AG04450 (cell line): ENCODE results near the gene TANGO6. TPM values are rescaled to one million over a fixed set of nuclear protein-coding genes. Genes with fewer than 3 reads are reported as not detected.
"Not testable (repeated sequence)": the region's sequence is repeated elsewhere in the genome, so short reads cannot be mapped to it uniquely, and the experiment has no call there.

Source experiments
- CTCF ChIA-PET: fragments of 300-600, 350-600 bp; formaldehyde crosslinking; extraction: SDS; loops from one replicate; lab custom pipeline; 2022; ENCODE audit warnings: antibody characterized with exemption, inconsistent platforms; lab: Charles Lee
- POLR2A ChIA-PET: fragments of 350-600 bp; formaldehyde crosslinking; extraction: SDS; loops from one replicate; lab custom pipeline; 2021; ENCODE audit warnings: antibody characterized with exemption, inconsistent platforms; lab: Yijun Ruan, JAX
- DNase-seq: peaks from one replicate; pipeline ENCODE4 v3.0.0-alpha.2; 2011; ENCODE audit warnings: low read depth, low spot score
- H3K27ac ChIP-seq: one replicate; pipeline ENCODE4 v1.5.1; 2012; ENCODE audit warnings: low read depth, low read length, control low read depth
- H3K27me3 ChIP-seq: one replicate; pipeline ENCODE4 v1.6.0; 2012; ENCODE audit warnings: low read length; ENCODE audit not compliant: control insufficient read depth, insufficient read depth
- H3K4me3 ChIP-seq: 2 replicates; pipeline ENCODE4 v1.5.1; 2011; ENCODE audit warnings: mild to moderate bottlenecking, low read depth, low read length, control low read depth
- H3K9me3 ChIP-seq: 2 replicates; pipeline ENCODE4 v1.5.1; 2012; ENCODE audit warnings: low read length; ENCODE audit not compliant: control insufficient read depth, insufficient read depth
- CTCF ChIP-seq: IDR thresholded peaks from 2 replicates; pipeline ENCODE4 v1.5.1; 2011; ENCODE audit warnings: low read depth, low read length, control low read depth, inconsistent platforms
- polyA plus RNA-seq: library from polyadenylated mRNA; depleted of rRNA; stranded (reverse); fragments of >200 nt; gene quantifications from 2 replicates; pipeline ENCODE4 v1.2.3, GENCODE V29; 2011

Gene TANGO6
- polyA plus RNA-seq, 1 experiment = 11.6 TPM

- CTCF ChIA-PET = interaction anchor here (0.7 kb wide), 2 partner anchors 8 to 80 kb away, joined by 3 to 4 read pairs; no protein-coding TSS in a partner anchor
- DNase-seq = no peak
- no peaks in the 10 kb centered on the region for H3K9me3 ChIP-seq
- POLR2A ChIA-PET = no interaction called here
- no peak overlapping the region for H3K27ac ChIP-seq
- TF ChIP-seq CTCF = no peak
- H3K4me3 ChIP-seq = no peak overlapping the region
- H3K27me3 ChIP-seq = no peaks in the 10 kb centered on the region
Measured at GRCh38 chr16:69056421-69056820, 213.1 kb downstream of the TANGO6 start.

GRCh38 chr16:69057400-69058378 is 214.4 kb downstream of the TANGO6 start:
- Histone ChIP-seq H3K4me3 (no peak overlapping the region), H3K27me3 (no peaks in the 10 kb centered on the region), H3K27ac (peak overlapping the region; percentile 69), H3K9me3 (no peaks in the 10 kb centered on the region)
- ChIA-PET POLR2A (interaction anchor here (0.5 kb wide), 1 partner anchor 8 kb away, joined by 4 read pairs; no protein-coding TSS in a partner anchor), CTCF (interaction anchor here (0.7 kb wide), 1 partner anchor 68 kb away, joined by 3 read pairs; no protein-coding TSS in a partner anchor)
- TF ChIP-seq CTCF = no peak
- no peak for DNase-seq

DNA sequence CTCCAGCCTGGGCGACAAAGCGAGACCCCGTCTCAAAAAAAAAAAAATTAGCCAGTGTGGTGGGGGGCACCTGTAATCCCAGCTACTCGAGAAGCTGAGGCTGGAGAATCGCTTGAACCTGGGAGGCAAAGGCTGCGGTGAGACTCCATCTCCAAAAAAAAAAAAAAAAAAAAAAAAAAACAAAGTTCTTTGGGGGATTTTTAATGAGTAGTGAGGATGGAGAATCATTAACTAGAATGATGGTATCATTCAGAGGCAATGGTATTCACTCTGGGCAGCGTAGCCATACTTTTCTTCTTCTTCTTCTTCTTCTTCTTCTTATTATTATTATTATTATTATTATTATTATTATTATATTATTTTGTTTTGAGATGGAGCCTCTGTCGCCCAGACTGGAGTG is 220.2 kb downstream of the TANGO6 start:
- not testable (repeated sequence) for H3K27me3 ChIP-seq, DNase-seq, H3K27ac ChIP-seq

DNA sequence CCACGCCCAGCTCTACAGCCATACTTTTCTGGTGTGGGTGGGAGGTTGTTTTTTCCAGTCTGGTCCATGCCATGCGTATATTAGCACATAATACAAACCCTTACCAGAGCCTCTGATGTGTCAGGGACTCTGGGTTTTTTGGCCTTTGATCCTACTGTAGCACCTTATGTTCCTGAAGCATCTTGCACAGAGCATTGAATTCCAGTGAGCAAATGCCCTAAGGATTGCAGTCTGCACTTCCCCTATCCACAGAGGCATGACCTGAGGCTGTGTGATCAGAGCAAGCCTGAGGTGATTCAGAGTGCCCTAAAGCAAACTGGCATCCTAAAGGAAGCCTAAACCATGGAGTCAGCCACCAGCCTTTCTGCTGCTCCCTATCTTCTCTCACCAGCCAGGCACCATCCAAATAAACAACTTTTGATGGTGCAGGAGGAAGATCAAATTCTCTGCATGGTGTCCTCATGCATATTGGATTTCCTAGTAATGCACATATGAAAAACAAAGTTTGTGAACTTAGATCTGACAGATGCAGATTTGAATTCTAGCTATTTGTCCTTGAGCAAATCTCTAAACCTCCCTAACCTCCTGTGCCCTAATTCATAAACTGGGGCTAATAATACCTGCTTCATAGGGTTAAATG is 220.9 kb downstream of the TANGO6 start:
- no peak overlapping the region for H3K27ac ChIP-seq
- ChIA-PET CTCF (no interaction called here), POLR2A (no interaction called here)
- no peaks in the 10 kb centered on the region for H3K9me3 ChIP-seq
- H3K4me3 ChIP-seq = no peak overlapping the region
- no peak for TF ChIP-seq CTCF
- no peaks in the 10 kb centered on the region for H3K27me3 ChIP-seq
- no peak for DNase-seq

More for the DNA sequence above, 220.2 kb downstream of the TANGO6 start:
- CTCF ChIA-PET = interaction anchor here (0.6 kb wide), 1 partner anchor 216 kb away, joined by 5 read pairs; no protein-coding TSS in a partner anchor
- H3K9me3 ChIP-seq, H3K4me3 ChIP-seq, POLR2A ChIA-PET: not testable (repeated sequence)

GRCh38 chr16:69064764-69065313 is 221.5 kb downstream of the TANGO6 start:
- CTCF ChIA-PET = interaction anchor here (0.7 kb wide), 1 partner anchor 30 kb away, joined by 3 read pairs; no protein-coding TSS in a partner anchor
- Histone ChIP-seq H3K27ac (no peak overlapping the region), H3K4me3 (no peak overlapping the region), H3K9me3 (no peaks in the 10 kb centered on the region), H3K27me3 (no peaks in the 10 kb centered on the region)
- POLR2A ChIA-PET = no interaction called here
- no peak for DNase-seq
- no peak for TF ChIP-seq CTCF
